IPS-18a (cell line): Measurements from ENCODE around the gene CGREF1.

Source experiments
- H3K27ac ChIP-seq: one replicate; pipeline ENCODE4 v1.5.1; 2013; ENCODE audit warnings: low read length
- H3K27me3 ChIP-seq: one replicate; pipeline ENCODE4 v1.6.1; 2013; ENCODE audit warnings: mild to moderate bottlenecking, low read length; ENCODE audit not compliant: control insufficient read depth, insufficient read depth
- H3K36me3 ChIP-seq: one replicate; pipeline ENCODE4 v1.6.1; 2013; ENCODE audit warnings: low read depth, low read length; ENCODE audit not compliant: control insufficient read depth
- H3K4me1 ChIP-seq: one replicate; pipeline ENCODE4 v1.6.1; 2013; ENCODE audit warnings: low read depth, low read length; ENCODE audit not compliant: control insufficient read depth
- H3K4me3 ChIP-seq: one replicate; pipeline ENCODE4 v1.5.1; 2013; ENCODE audit warnings: low read length
- H3K9ac ChIP-seq: one replicate; pipeline ENCODE4 v1.6.1; 2013; ENCODE audit warnings: mild to moderate bottlenecking, low read length, moderate library complexity
- H3K9me3 ChIP-seq: one replicate; pipeline ENCODE4 v1.6.1; 2013; ENCODE audit warnings: low read depth, low read length; ENCODE audit not compliant: control insufficient read depth

Gene CGREF1

DNA sequence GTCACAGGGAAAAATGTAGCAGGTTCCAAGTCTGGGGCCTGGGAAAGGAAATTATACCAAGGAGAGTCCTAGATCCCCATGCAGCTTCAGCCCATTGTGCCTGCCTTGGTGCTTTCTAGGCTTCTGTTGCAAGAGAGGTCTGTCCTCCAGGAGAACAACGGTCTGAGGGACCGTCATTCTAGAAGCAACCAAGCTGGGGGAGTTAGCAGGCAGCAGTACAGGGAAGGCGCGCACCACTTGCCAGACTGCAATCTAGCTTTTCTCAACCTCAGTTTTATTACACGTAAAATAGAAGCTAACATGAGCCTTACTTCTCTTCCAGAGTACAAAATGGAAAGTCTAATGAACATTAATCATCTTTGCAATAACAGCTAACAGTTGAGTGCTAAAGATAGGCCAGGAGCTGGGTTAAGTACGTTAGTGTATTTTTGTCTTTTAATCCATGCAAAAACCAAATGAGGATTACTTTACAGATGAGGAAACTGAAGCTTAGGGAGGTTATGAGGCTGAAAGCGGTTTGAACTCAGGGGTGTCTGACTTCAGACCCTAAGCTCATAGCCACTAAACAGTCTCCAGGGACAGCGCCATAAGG lies 31.8 kb upstream of the CGREF1 start:
- no peaks in the 10 kb centered on the region for H3K27me3 ChIP-seq
- H3K36me3 ChIP-seq, result no peaks in the 10 kb centered on the region
- H3K4me1 ChIP-seq, result no peaks in the 10 kb centered on the region
- H3K9me3 ChIP-seq, result no peaks in the 10 kb centered on the region
- no peak overlapping the region for H3K27ac ChIP-seq
- no peak overlapping the region for H3K9ac ChIP-seq
- H3K4me3 ChIP-seq, result no peak overlapping the region

GRCh38 chr2:27149570-27150405 lies 30.9 kb upstream of the CGREF1 start:
- no peak overlapping the region for H3K9ac ChIP-seq
- no peaks in the 10 kb centered on the region for H3K36me3 ChIP-seq
- H3K27ac ChIP-seq, result no peak overlapping the region
- H3K9me3 ChIP-seq, result no peaks in the 10 kb centered on the region
- no peak overlapping the region for H3K4me3 ChIP-seq
- no peaks in the 10 kb centered on the region for H3K4me1 ChIP-seq
- no peaks in the 10 kb centered on the region for H3K27me3 ChIP-seq

DNA sequence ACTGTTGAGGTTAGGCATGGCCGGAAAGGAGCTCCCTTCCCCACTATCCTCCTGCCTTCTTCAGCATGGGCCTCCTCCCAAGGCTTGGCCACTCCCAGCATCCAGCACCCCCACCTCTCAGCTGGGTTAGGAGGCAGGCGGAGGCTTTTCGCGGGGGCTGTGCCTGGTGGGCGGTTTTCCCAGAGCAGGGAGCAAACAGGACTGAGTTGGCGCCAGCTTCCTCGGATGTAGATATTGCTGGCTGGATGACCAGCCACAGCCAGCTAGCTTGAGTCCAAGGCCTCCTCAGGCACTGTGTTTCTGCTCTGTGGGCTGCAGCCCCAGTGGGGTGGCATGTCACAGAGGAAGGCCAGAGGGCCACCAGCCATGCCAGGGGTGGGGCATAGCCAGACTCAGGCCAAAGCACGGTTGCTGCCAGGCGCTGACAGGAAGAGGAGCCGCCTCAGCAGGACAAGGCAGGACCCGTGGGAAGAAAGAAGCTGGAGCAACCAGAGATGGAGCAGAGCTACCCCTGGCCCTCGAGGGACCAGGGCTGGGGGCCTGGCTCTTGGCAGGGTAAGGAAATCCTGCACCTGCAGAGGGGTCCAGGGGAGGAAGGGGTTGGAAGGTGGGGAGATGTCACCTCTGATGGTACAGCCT lies 30.0 kb upstream of the CGREF1 start, which contains the start of gene TCF23:
TSS of gene TCF23 (plus strand) at position 204 of the 639 bp plus-strand sequence. CDS start at position 334, 130 bp downstream.
- no peak within 1 kb of the TSS for H3K4me3 ChIP-seq
- no peaks in the 10 kb centered on the region for H3K27me3 ChIP-seq
- H3K4me1 ChIP-seq, result no peaks in the 10 kb centered on the region
- H3K9me3 ChIP-seq, result no peaks in the 10 kb centered on the region
- H3K36me3 ChIP-seq, result no peaks in the 10 kb centered on the region
- H3K27ac ChIP-seq, result no peak within 1 kb of the TSS
- no peak within 1 kb of the TSS for H3K9ac ChIP-seq

GRCh38 chr2:27147935-27148334 lies 29.0 kb upstream of the CGREF1 start:
- H3K4me1 ChIP-seq, result no peaks in the 10 kb centered on the region
- no peak overlapping the region for H3K9ac ChIP-seq
- no peak overlapping the region for H3K27ac ChIP-seq
- no peak overlapping the region for H3K4me3 ChIP-seq
- no peaks in the 10 kb centered on the region for H3K36me3 ChIP-seq
- no peaks in the 10 kb centered on the region for H3K27me3 ChIP-seq
- H3K9me3 ChIP-seq, result no peaks in the 10 kb centered on the region

DNA sequence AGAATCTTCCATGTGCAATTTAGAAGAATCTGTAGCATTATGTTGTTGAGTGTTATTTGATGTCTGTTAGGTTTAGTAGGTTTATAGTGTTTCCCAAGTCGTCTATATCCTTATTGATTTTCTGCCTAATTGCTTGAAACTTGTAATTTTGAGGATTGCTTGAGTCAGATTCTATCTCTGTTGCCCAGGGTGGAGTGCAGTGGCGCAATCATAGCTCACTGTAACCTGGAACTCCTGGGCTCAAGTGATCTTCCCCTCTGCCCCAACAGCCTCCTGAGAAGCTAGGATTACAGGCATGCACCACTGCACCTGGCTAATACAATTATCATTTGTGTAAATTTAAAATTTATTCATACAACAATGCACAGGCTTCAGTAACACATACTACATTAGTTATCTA lies 26.8 kb upstream of the CGREF1 start:
- H3K27me3 ChIP-seq, result no peaks in the 10 kb centered on the region
- H3K27ac ChIP-seq, result no peak overlapping the region
- H3K4me3 ChIP-seq, result no peak overlapping the region
- H3K9me3 ChIP-seq, result no peaks in the 10 kb centered on the region
- no peaks in the 10 kb centered on the region for H3K36me3 ChIP-seq
- no peaks in the 10 kb centered on the region for H3K4me1 ChIP-seq
- no peak overlapping the region for H3K9ac ChIP-seq

DNA sequence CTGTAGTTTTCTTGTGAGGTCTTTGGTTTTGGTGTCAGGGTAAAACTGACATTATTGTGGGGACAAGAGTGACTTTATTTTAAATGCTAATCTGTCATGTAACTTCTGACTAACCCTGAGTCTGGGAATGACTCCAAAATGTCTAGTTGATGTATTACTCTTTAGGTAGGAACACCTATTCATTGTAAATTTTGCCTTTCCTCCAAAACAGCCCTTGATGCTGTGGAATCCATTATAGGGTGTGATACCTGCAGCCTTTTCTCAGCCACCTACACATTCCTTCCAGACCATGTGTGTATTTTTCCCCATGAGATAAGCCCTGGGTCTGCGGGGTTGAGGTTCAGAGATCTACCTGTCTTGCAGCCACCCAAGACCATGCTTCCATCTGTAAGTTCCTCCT lies 24.4 kb upstream of the CGREF1 start:
- no peak overlapping the region for H3K9ac ChIP-seq
- H3K9me3 ChIP-seq, result no peaks in the 10 kb centered on the region
- no peaks in the 10 kb centered on the region for H3K27me3 ChIP-seq
- H3K4me3 ChIP-seq, result no peak overlapping the region
- H3K27ac ChIP-seq, result no peak overlapping the region
- no peaks in the 10 kb centered on the region for H3K4me1 ChIP-seq
- H3K36me3 ChIP-seq, result no peaks in the 10 kb centered on the region

- H3K27ac ChIP-seq, result no peak within 1 kb of the TSS
- no peaks in the 10 kb centered on the region for H3K9me3 ChIP-seq
- H3K27me3 ChIP-seq, result no peaks in the 10 kb centered on the region
- H3K4me3 ChIP-seq, result no peak within 1 kb of the TSS
- no peaks in the 10 kb centered on the region for H3K4me1 ChIP-seq
- no peaks in the 10 kb centered on the region for H3K36me3 ChIP-seq
- no peak within 1 kb of the TSS for H3K9ac ChIP-seq
These were observed 20.4 kb upstream of the CGREF1 start, which contains the start of gene PRR30 for GRCh38 chr2:27139310-27139709. Gene PRR30 (minus strand): TSS chr2:27139410. CDS start chr2:27138329, 1,081 bp downstream.

GRCh38 chr2:27138111-27138510 lies 19.2 kb upstream of the CGREF1 start:
- Histone ChIP-seq H3K4me3 (no peak overlapping the region), H3K9ac (no peak overlapping the region), H3K4me1 (peaks cover 5% of the 10 kb centered on the region), H3K9me3 (no peaks in the 10 kb centered on the region), H3K36me3 (no peaks in the 10 kb centered on the region), H3K27ac (no peak overlapping the region), H3K27me3 (no peaks in the 10 kb centered on the region)

- no peaks in the 10 kb centered on the region for H3K36me3 ChIP-seq
- peaks cover 6% of the 10 kb centered on the region for H3K4me1 ChIP-seq
- H3K9me3 ChIP-seq, result no peaks in the 10 kb centered on the region
- H3K27me3 ChIP-seq, result no peaks in the 10 kb centered on the region
- H3K4me3 ChIP-seq, result no peak overlapping the region
- H3K27ac ChIP-seq, result no peak overlapping the region
- no peak overlapping the region for H3K9ac ChIP-seq
These were observed 18.5 kb upstream of the CGREF1 start for GRCh38 chr2:27137322-27137935.

- no peak overlapping the region for H3K9ac ChIP-seq
- no peak overlapping the region for H3K27ac ChIP-seq
- H3K4me3 ChIP-seq, result no peak overlapping the region
- peaks cover 2% of the 10 kb centered on the region for H3K36me3 ChIP-seq
- H3K4me1 ChIP-seq, result peaks cover 6% of the 10 kb centered on the region
- H3K27me3 ChIP-seq, result no peaks in the 10 kb centered on the region
- H3K9me3 ChIP-seq, result no peaks in the 10 kb centered on the region
These were observed 17.8 kb upstream of the CGREF1 start for GRCh38 chr2:27136751-27137150.

DNA sequence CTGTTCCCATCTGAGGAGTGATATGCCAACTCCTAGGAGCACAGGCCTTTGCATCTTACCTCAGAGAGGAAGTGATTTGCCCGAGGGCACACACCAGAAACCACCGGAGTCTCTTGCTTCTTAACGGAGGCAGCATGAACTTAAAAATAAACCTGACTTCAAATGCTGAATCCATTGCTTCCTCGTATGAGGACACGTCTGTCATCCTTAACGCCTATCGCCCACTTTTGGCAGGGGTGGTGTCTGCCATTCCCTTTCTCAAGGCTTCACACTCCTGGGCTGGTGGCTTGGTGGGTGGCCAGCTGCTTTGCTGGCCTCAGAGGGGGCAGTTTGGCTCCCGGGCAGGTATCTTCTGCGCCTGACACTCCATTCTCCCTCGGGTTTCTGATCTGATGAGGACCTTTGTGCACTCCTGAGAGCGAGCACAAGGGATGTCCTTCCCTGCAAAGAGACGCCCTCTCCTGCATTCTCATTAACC lies 16.6 kb upstream of the CGREF1 start:
- no peak overlapping the region for H3K4me3 ChIP-seq
- H3K36me3 ChIP-seq, result peaks cover 14% of the 10 kb centered on the region
- no peak overlapping the region for H3K27ac ChIP-seq
- H3K27me3 ChIP-seq, result no peaks in the 10 kb centered on the region
- H3K9ac ChIP-seq, result no peak overlapping the region
- H3K4me1 ChIP-seq, result peaks cover 6% of the 10 kb centered on the region
- H3K9me3 ChIP-seq, result no peaks in the 10 kb centered on the region
